Activated CD4-positive, CD25-positive, alpha-beta regulatory T cell (primary cell): ENCODE results near the gene B4GALT6.

ENCODE experiments used
- DNase-seq, 4 experiments: peaks; one replicate each; lab custom pipeline; 2025; lab: John Stamatoyannopoulos, UW

The B4GALT6 gene

DNA sequence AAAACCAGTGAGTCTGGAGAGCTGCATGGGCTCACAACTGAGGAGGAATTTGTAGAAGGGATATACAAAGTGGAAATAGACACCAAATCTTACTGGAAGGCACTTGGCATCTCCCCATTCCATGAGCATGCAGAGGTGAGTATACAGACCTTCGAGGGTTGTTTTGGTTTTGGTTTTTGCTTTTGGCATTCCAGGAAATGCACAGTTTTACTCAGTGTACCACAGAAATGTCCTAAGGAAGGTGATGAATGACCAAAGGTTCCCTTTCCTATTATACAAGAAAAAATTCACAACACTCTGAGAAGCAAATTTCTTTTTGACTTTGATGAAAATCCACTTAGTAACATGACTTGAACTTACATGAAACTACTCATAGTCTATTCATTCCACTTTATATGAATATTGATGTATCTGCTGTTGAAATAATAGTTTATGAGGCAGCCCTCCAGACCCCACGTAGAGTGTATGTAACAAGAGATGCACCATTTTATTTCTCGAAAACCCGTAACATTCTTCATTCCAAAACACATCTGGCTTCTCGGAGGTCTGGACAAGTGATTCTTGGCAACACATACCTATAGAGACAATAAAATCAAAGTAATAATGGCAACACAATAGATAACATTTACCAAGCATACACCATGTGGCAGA is 89.1 kb downstream of the B4GALT6 start:
- no peak for DNase-seq

DNA sequence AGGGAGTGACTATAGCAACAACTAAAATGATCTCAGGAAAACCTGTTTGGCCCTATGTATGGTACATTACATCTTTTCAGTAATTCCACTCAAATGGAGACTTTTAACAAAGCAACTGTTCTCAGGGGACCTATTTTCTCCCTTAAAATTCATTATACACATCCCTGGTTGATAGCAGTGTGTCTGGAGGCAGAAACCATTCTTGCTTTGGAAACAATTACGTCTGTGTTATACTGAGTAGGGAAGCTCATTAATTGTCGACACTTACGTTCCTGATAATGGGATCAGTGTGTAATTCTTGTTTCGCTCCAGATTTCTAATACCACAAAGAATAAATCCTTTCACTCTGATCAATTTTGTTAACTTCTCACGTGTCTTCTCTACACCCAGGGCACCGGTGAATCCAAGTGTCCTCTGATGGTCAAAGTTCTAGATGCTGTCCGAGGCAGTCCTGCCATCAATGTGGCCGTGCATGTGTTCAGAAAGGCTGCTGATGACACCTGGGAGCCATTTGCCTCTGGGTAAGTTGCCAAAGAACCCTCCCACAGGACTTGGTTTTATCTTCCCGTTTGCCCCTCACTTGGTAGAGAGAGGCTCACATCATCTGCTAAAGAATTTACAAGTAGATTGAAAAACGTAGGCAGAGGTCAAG is 91.7 kb downstream of the B4GALT6 start:
- DNase-seq: no peak

DNA sequence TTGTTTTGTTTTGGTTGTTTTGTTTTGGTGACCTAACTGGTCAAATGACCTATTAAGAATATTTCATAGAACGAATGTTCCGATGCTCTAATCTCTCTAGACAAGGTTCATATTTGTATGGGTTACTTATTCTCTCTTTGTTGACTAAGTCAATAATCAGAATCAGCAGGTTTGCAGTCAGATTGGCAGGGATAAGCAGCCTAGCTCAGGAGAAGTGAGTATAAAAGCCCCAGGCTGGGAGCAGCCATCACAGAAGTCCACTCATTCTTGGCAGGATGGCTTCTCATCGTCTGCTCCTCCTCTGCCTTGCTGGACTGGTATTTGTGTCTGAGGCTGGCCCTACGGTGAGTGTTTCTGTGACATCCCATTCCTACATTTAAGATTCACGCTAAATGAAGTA is 92.8 kb downstream of the B4GALT6 start, which contains the start of gene TTR:
TTR (plus strand) TSS at position 250 of the 400 bp plus-strand sequence; CDS start at position 276, 26 bp downstream.
- DNase-seq: no peak

DNA sequence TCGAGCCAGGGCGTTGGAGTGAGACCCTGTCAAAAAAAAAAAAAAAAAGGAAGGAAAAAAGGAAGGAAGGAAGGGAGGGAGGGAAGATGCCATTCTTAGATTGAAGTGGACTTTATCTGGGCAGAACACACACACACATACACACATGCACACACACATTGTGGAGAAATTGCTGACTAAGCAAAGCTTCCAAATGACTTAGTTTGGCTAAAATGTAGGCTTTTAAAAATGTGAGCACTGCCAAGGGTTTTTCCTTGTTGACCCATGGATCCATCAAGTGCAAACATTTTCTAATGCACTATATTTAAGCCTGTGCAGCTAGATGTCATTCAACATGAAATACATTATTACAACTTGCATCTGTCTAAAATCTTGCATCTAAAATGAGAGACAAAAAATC is 93.3 kb downstream of the B4GALT6 start:
- no peak for DNase-seq

DNA sequence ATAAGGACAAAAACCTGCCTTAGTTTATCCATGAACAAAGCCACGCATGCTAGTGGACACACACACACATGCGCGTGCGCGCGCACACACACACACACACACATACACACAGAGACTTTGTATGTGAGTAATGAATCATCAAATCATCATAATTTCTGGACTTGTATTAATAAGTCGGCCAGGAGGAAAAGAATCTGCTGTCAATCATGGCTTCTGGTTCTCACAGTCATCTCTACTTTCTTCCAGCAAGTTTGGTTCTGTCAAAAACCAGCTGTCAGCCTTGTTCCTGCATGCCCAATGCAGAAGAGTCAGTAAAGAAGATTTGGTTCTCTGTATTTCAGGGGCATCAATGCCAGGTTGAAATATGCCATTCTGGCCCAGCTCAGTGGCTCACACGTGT is 93.8 kb downstream of the B4GALT6 start:
- DNase-seq: no peak

DNA sequence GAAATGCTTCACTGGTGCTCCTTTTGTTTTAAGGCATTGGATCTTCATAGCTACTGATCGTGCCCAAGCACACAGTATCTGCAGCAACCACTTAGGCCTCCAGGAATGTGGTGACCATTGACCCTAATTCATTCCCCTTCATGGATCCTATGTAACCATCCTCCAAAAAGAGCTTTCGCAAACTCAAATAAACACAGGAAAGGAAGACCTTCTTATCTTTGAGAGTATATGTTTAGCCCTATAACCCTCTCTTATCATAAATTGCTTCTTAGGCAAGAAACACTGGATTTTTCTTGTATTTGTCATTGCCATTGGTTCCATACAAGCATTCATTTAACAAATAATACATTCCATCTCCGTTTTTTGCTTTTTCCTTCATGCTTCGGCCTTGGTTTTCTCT is 96.9 kb downstream of the B4GALT6 start:
- DNase-seq: no peak

DNA sequence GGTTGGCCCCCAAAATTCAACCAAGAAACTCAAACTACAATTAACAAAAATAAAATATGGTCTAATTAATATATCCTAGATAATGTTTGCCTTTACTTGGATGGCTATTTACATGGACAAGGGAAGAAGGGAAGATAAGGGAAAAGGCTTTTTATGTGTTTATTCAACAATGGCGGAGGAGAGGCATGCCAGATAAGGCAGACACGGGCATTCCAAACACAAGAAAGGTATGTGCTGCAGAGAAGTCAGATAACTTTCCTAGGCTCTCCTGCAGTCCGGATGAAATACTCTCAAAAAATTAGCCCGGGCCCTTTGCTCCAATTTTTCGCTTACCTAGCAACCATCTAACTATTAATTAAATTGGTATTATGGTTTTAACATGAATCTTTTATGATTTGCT is 97.8 kb downstream of the B4GALT6 start:
- no peak for DNase-seq

DNA sequence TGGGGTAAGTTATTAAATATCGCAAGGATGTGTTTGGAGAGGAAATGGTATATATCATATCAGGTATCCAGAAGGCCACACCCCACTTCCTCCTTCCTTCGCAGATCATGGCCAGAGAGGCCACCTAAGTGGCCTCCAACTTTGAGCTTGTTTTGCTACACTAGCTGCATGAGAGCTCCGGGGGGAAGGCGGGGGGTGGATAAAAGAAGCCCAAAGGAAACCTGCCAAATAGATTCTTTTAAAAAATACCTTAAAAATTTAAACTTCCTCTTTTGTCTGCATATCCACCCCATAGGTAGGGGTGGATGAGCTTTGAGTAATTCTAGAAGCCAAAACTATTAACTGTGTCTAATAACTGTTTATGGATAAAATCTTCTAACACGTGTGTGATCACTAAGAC is 98.4 kb downstream of the B4GALT6 start:
- no peak for DNase-seq

DNA sequence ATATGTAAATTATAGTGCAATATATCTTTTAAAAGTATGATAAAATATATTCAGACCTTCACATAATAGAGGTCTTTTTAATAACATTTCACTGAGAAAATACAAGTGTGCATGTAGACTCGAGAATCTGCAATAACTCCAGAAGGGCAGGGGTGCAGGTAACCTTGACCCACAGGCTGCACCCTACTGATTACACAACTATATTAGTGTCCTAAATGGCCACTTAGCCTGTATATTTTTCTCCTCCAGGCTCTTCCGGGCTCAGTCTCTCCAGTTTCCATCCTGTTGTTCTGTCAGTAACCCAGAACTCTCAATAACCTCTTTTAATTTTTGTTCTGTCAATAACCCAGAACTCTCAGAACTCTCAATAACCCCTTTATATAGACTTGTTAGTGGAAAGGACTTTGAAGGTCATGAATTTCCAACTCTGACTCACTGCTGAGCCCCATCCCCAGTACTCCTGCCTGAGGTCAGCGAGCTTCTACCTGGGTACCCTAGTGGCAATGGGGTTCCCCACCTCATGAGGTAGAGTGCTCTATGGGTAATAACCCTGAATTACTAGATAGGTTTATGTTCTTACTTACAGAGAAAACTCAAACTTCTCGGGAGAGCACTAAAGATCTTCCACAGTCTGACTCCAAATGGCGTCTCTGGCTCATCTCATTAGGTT is 101.1 kb downstream of the B4GALT6 start:
- DNase-seq: no peak

DNA sequence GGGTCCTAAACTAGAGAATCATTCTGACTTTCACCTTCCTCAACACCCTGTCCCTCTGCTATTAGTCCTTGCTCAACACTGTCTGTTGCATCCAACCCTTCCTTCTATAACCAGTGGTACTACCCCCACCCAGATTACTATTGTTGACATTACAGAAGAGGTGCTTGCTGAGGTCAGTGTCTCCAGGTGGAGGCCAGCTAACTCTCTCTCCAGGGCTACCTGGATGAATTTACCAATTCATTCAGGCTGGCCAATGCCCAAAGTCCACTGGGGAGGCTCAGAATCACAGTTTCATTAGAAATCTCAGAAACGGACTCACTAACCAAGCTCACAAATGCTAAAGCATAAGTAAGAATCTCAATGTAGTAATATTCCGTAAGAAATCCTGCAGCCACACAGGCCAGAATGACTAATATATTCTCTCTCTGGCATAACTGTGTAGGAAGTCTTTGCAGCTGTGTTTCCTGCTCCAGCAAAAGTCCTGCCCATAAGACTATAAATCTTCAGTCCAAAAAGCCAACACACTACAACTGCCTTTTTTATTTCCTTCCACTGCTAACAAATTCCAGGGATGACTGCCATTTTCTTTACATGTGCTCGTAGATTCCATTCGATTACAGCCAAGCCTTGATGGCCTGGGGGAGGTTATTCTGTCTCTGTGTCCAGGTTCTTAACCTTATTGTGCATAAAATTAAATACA is 102.7 kb downstream of the B4GALT6 start:
- no peak for DNase-seq

DNA sequence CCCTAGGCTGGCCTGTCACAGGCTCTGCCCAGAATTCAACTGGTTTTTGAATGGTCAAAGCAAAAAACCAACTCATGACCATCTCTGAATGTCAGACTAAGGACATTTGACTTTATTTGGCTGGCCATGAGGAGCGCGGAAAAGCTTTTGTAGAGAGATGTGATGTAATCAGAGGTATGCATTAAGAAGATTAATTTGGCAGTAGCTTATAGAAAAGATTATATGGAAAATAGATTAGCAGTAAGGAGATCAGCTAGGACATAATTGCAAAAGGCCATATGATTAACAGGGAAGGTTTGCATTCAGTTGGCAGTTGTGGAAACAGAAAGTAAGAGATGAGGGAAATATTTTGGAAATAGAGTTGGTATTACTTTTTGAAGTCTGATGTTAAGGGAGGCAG is 105.0 kb downstream of the B4GALT6 start:
- DNase-seq: no peak

DNA sequence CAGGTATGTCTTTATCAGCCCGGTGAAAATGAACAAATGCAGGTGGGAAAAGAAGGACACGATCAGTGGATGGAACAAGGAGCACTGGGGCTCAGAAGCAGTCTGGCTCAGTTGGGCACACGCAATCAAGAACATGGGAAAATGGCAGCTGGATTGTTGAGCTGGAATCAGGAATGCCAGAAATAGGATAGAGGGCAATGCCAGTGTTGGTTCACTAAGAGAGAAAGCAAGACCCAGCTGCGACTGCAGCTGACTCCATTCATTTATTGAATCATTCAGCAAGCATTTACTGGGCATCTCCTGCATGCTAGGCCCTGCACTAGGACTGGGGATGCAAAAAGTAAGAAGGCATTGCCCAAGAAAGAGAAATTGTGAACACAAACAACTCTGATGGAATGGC is 106.3 kb downstream of the B4GALT6 start:
- DNase-seq: no peak

DNA sequence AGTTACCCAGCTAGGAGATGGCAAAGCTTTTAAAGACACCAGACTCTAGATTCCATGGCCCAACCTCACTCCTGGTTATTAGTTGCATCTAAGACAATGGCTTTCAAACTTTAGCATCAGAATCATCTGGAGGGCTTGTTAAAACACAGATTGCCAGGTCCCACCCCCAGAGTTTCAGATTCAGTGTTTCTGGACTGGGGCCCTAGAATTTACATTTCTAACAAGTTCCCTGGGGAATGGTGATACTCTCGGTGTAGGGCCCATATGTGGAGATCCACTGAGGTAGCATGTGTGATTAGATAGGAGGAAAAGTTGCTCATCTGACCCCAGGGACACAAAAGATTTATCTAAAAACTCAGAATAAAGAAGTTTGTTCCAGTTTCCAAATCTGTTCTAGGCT is 107.2 kb downstream of the B4GALT6 start:
- DNase-seq: no peak

DNA sequence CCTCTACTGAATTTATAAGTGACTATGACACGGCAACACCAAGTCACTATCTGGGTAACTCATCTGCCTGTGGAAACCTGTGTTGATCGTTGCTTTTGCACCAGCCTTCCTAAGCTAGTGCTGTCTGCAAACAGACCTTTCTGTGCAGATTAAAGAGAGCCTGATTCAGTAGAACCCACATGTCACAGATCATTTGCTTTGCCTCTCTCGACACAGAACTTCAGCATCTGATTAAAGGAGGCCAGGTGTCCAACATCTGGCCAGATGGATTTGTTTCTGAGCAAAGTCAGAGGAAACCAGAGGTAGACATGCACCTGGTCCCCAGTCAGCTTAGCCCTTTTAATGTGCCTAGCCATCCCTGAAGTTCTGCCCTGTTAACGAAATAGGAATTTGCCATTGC is 107.7 kb downstream of the B4GALT6 start:
- no peak for DNase-seq

DNA sequence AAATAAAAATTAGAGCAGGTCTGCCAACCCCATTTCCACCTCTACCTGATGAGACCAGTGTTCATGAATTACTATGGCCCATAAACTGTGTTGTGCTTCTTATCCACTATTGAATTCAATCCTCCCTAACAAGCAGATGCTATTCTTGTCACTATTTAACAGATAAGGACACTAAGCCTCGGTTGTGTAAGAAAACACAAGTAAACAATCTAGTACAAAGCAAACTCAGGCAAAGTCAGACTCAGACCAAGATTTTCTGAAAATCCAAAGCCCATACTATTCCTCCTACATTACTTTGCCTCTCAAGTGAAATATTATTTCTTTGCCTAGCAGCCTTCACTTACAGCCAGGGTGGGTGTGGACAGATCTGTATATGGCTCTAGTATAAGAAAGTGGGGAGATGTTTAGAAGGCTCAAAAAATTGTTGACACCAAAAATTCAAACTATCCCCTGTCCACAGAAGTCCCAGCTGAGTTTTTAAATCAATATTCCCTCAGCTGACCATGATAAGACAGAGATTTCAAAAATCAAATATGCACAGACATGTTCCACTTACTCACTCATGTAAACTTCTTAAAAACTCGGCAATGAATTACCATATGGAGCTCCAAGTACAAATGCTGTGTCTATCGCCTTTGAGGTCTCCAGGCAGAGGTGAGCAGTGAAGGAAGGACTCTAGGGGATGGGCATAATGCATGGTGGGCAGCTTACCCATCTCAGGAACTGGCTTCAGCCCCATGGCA is 108.7 kb downstream of the B4GALT6 start:
- no peak for DNase-seq

DNA sequence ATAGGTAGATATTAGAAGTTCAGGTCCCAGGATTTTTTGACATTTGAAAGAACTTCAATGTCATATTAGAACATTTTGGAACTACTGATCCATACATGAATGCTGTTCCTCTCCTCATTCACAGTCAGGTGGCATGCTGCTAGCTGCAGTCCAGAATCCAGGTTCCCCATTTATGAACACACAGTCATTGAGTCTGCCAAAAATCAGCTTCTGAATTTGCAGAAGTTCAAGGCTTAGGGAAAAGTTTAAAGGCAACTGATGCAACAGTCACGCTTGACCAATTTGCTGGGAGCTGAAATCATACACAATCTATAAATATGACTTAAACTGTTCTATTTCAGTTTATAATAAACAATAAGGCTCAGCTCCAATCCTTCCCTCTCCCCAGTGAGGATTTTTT is 110.0 kb downstream of the B4GALT6 start:
- DNase-seq: no peak
